Ishikawa (cell line): ENCODE results near the gene KDM7A.

ENCODE experiments used
- CEBPB ChIP-seq: IDR thresholded peaks from 2 replicates; pipeline ENCODE4 v1.6.1; 2012
- CREB1 ChIP-seq: IDR thresholded peaks from 2 replicates; pipeline ENCODE4 v1.6.1; 2012; ENCODE audit warnings: low read depth
- EGR1 ChIP-seq: IDR thresholded peaks from 2 replicates; pipeline ENCODE4 v1.6.1; 2012
- EP300 ChIP-seq: IDR thresholded peaks from 2 replicates; pipeline ENCODE4 v1.6.1; 2012; ENCODE audit warnings: borderline replicate concordance
- FOXM1 ChIP-seq: IDR thresholded peaks from 2 replicates; pipeline ENCODE4 v1.6.1; 2012; ENCODE audit warnings: low read depth, borderline replicate concordance
- MAX ChIP-seq: IDR thresholded peaks from 2 replicates; pipeline ENCODE4 v1.6.1; 2012
- NFIC ChIP-seq: IDR thresholded peaks from 2 replicates; pipeline ENCODE4 v1.6.1; 2012
- RAD21 ChIP-seq: IDR thresholded peaks from 2 replicates; pipeline ENCODE4 v1.6.1; 2012; ENCODE audit warnings: low read depth
- REST ChIP-seq: IDR thresholded peaks from 2 replicates; pipeline ENCODE4 v1.6.1; 2012; ENCODE audit warnings: low read depth, mild to moderate bottlenecking
- TCF12 ChIP-seq: IDR thresholded peaks from 2 replicates; pipeline ENCODE4 v1.6.1; 2012; ENCODE audit warnings: low read depth
- TEAD4 ChIP-seq: IDR thresholded peaks from 2 replicates; pipeline ENCODE4 v1.6.1; 2012
- USF1 ChIP-seq: IDR thresholded peaks from 2 replicates; pipeline ENCODE4 v1.6.1; 2012
- YY1 ChIP-seq: IDR thresholded peaks from 2 replicates; pipeline ENCODE4 v1.6.1; 2012; ENCODE audit warnings: low read depth
- ZBTB7A ChIP-seq: IDR thresholded peaks from 2 replicates; pipeline ENCODE4 v1.6.1; 2012; ENCODE audit warnings: low read depth

Gene KDM7A

GRCh38 chr7:140201393-140201792 lies 24.6 kb upstream of the KDM7A start:
- TF ChIP-seq REST (peak; percentile 66), CREB1 (no peak)

GRCh38 chr7:140200061-140200989 lies 23.5 kb upstream of the KDM7A start:
- TF ChIP-seq REST, result no peak
- no peak for TF ChIP-seq EP300
- TF ChIP-seq RAD21, result no peak

GRCh38 chr7:140197938-140198337 lies 21.2 kb upstream of the KDM7A start:
- TF ChIP-seq CEBPB (no peak), NFIC (no peak), RAD21 (no peak), TCF12 (no peak), REST (no peak), FOXM1 (no peak), ZBTB7A (no peak), EP300 (no peak), TEAD4 (no peak), USF1 (no peak), YY1 (no peak), EGR1 (no peak)

GRCh38 chr7:140197218-140197890 lies 20.6 kb upstream of the KDM7A start:
- TF ChIP-seq REST (no peak), NFIC (no peak), EGR1 (no peak), TCF12 (no peak), TEAD4 (no peak), MAX (no peak)
